CD14-positive monocyte (primary cell): ENCODE measurements around the gene F11. TPM values are rescaled to one million over a fixed set of nuclear protein-coding genes. Genes with fewer than 3 reads are reported as not detected.

ENCODE experiments used
- DNase-seq, 3 donors: peaks; one replicate each; pipeline ENCODE4 v3.0.0-alpha.2; 2011 to 2022
- H2AFZ ChIP-seq: 2 replicates; pipeline ENCODE4 v1.6.0; 2012; ENCODE audit warnings: mild to moderate bottlenecking, low read depth, low read length, inconsistent platforms; ENCODE audit not compliant: insufficient read depth, poor library complexity, severe bottlenecking
- H3K27ac ChIP-seq, 2 donors: 1 replicate in 1 of 2; 2 replicates in 1 of 2; pipeline ENCODE4 v1.5.1; 2012 to 2013; ENCODE audit warnings: low read length in 2 of 2, control low read depth in 1 of 2, inconsistent platforms in 1 of 2, low read depth in 1 of 2, mild to moderate bottlenecking in 1 of 2
- H3K27me3 ChIP-seq, 2 donors: one replicate each; pipeline versions ENCODE4 v1.6.0 to v1.6.1; 2011 to 2013; ENCODE audit warnings: low read length in 2 of 2; ENCODE audit not compliant: control insufficient read depth in 2 of 2, insufficient read depth in 2 of 2
- H3K36me3 ChIP-seq, 2 donors: replicated peaks in 1 of 2; 1 replicate in 1 of 2; 2 replicates in 1 of 2; pipeline versions ENCODE4 v1.5.1 to v1.6.1; 2012 to 2013; ENCODE audit warnings: low read length in 2 of 2, control low read depth in 1 of 2, inconsistent platforms in 1 of 2, mild to moderate bottlenecking in 1 of 2; ENCODE audit not compliant: insufficient read depth in 2 of 2, control insufficient read depth in 1 of 2
- H3K4me1 ChIP-seq, 2 donors: 1 replicate in 1 of 2; 2 replicates in 1 of 2; pipeline versions ENCODE4 v1.5.1 to v1.6.1; 2012 to 2013; ENCODE audit warnings: low read length in 2 of 2, control low read depth in 1 of 2, inconsistent platforms in 1 of 2, mild to moderate bottlenecking in 1 of 2, moderate library complexity in 1 of 2; ENCODE audit not compliant: insufficient read depth in 2 of 2, control insufficient read depth in 1 of 2
- H3K4me2 ChIP-seq: replicated peaks from 2 replicates; pipeline ENCODE3; 2012; ENCODE audit warnings: low read length, moderate library complexity, mild to moderate bottlenecking; ENCODE audit not compliant: poor library complexity, severe bottlenecking; ENCODE audit errors: extremely low read depth
- H3K4me3 ChIP-seq, 3 experiments: fragments of 200-600 bp in 1 of 3; sonication (generic) in 1 of 3; replicated peaks in 1 of 3; 1 replicate in 2 of 3; 2 replicates in 1 of 3; pipeline ENCODE4 v1.5.1; 2011 to 2013; ENCODE audit warnings: low read length in 3 of 3, mild to moderate bottlenecking in 3 of 3, control low read depth in 2 of 3, low read depth in 2 of 3, inconsistent platforms in 1 of 3, moderate library complexity in 1 of 3
- H3K79me2 ChIP-seq: 2 replicates; pipeline ENCODE4 v1.6.0; 2012; ENCODE audit warnings: mild to moderate bottlenecking, control low read depth, inconsistent platforms, low read length, moderate library complexity; ENCODE audit not compliant: insufficient read depth
- H3K9ac ChIP-seq: 2 replicates; pipeline ENCODE4 v1.6.0; 2017; ENCODE audit warnings: low read length, mild to moderate bottlenecking; ENCODE audit not compliant: insufficient read depth, poor library complexity, severe bottlenecking
- H3K9me3 ChIP-seq, 2 donors: replicated peaks in 1 of 2; 1 replicate in 1 of 2; 2 replicates in 1 of 2; pipeline versions ENCODE4 v1.5.1 to v1.6.1; 2012 to 2013; ENCODE audit warnings: low read length in 2 of 2, control low read depth in 1 of 2; ENCODE audit not compliant: control insufficient read depth in 1 of 2, insufficient read depth in 1 of 2
- H4K20me1 ChIP-seq: 2 replicates; pipeline ENCODE4 v1.6.0; 2012; ENCODE audit warnings: mild to moderate bottlenecking, low read length, control low read depth, moderate library complexity; ENCODE audit not compliant: insufficient read depth
- H3K27ac Mint-ChIP-seq, 7 donors: one replicate each; pipeline ENCODE4 v1.8.0; 2020; ENCODE audit warnings: mild to moderate bottlenecking in 7 of 7, mixed read lengths in 7 of 7, moderate library complexity in 6 of 7, inconsistent platforms in 2 of 7
- H3K27me3 Mint-ChIP-seq, 3 donors: one replicate each; pipeline ENCODE4 v1.8.0; 2021 to 2022; ENCODE audit warnings: low read depth in 3 of 3, mild to moderate bottlenecking in 3 of 3, mixed read lengths in 3 of 3, moderate library complexity in 3 of 3, inconsistent platforms in 1 of 3
- H3K36me3 Mint-ChIP-seq, 2 donors: one replicate each; pipeline ENCODE4 v1.8.0; 2020; ENCODE audit warnings: mixed read lengths in 2 of 2, inconsistent platforms in 1 of 2, mild to moderate bottlenecking in 1 of 2
- H3K4me1 Mint-ChIP-seq: one replicate; pipeline ENCODE4 v1.8.0; 2020; ENCODE audit warnings: mild to moderate bottlenecking, mixed read lengths
- H3K4me3 Mint-ChIP-seq, 2 donors: one replicate each; pipeline ENCODE4 v1.8.0; 2020; ENCODE audit warnings: mild to moderate bottlenecking in 2 of 2, mixed read lengths in 2 of 2, moderate library complexity in 1 of 2
- H3K9me3 Mint-ChIP-seq, 7 donors: one replicate each; pipeline ENCODE4 v1.8.0; 2020 to 2022; ENCODE audit warnings: mixed read lengths in 7 of 7, mild to moderate bottlenecking in 6 of 7, moderate library complexity in 6 of 7, inconsistent platforms in 2 of 7
- WGBS: methylation state at CpG from one replicate; pipeline ENCODE4 v1.1.5; 2013; ENCODE audit warnings: missing lambda C conversion rate; ENCODE audit not compliant: insufficient coverage; 5-methylcytosine and 5-hydroxymethylcytosine counted together
- intact Hi-C, 2 donors: fragments of 100-400 bp; cut with micrococcal nuclease; formaldehyde crosslinking; loops; one replicate each; pipeline versions ENCODE4 v1.15.0 to v1.15.1; 2023
- polyA plus RNA-seq, 3 donors: library from polyadenylated mRNA; depleted of rRNA in 1 of 3; unstranded in 2 of 3; stranded (reverse) in 1 of 3; fragments of 300-500 nt in 2 of 3; fragments of >200 nt in 1 of 3; fragmentation: Illumina TruSeq in 2 of 3; gene quantifications; 1 replicate in 2 of 3; 2 replicates in 1 of 3; pipeline ENCODE4 v1.2.3, GENCODE V29; 2012 to 2021
- TF ChIP-seq, protein P1 (sequence below): fragments of 200-600 bp; IDR thresholded peaks from one replicate; pipeline ENCODE4 v1.8.0; 2022; ENCODE audit warnings: antibody characterized with exemption, mild to moderate bottlenecking

F11 gene
- polyA plus RNA-seq, 3 donors, result not detected

DNA sequence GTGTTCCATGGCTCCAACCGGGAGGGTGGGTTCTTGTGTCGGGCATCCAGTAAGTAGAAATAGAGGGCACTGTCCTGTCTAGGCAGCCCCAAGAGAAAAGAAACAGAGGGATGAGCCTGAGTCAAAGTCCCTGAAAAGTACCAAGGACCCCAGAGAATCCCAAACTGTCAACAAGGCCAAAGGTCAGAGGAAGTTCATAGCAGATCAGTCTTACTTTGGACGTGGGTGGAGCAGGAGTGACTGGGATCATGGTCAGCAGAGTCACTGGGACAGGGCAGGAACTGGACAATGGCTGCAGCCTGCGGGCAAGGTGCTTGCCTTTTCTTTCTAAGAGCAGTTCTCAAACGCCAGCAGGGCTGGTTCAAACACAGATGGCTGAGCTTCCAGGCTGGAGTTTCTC is 17.3 kb downstream of the F11 start:
- no peak for DNase-seq
- H3K36me3 Mint-ChIP-seq, result no peaks in the 10 kb centered on the region
- no peak overlapping the region for H2AFZ ChIP-seq
- no peaks in the 10 kb centered on the region for H3K36me3 ChIP-seq
- H3K4me2 ChIP-seq, result no peak overlapping the region
- H3K27me3 ChIP-seq, result no peaks in the 10 kb centered on the region
- H3K27ac Mint-ChIP-seq, result no peak overlapping the region
- peaks cover 1 to 4% (median 2%) of the 10 kb centered on the region in 3 donors for H3K27me3 Mint-ChIP-seq
- H3K9me3 ChIP-seq, result no peaks in the 10 kb centered on the region
- no peaks in the 10 kb centered on the region for H4K20me1 ChIP-seq
- no peak overlapping the region for H3K9ac ChIP-seq
- WGBS, result 96% methylated on average over 4 of the region's 5 CpGs
- TF ChIP-seq, protein P1, sequence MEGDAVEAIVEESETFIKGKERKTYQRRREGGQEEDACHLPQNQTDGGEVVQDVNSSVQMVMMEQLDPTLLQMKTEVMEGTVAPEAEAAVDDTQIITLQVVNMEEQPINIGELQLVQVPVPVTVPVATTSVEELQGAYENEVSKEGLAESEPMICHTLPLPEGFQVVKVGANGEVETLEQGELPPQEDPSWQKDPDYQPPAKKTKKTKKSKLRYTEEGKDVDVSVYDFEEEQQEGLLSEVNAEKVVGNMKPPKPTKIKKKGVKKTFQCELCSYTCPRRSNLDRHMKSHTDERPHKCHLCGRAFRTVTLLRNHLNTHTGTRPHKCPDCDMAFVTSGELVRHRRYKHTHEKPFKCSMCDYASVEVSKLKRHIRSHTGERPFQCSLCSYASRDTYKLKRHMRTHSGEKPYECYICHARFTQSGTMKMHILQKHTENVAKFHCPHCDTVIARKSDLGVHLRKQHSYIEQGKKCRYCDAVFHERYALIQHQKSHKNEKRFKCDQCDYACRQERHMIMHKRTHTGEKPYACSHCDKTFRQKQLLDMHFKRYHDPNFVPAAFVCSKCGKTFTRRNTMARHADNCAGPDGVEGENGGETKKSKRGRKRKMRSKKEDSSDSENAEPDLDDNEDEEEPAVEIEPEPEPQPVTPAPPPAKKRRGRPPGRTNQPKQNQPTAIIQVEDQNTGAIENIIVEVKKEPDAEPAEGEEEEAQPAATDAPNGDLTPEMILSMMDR, result no peak
- no peaks in the 10 kb centered on the region for H3K4me1 ChIP-seq
- H3K4me3 Mint-ChIP-seq, result no peak overlapping the region
- intact Hi-C loops, result no loop called here
- no peaks in the 10 kb centered on the region for H3K79me2 ChIP-seq
- H3K27ac ChIP-seq, result no peak overlapping the region
- H3K4me3 ChIP-seq, result no peak overlapping the region
- no peaks in the 10 kb centered on the region for H3K9me3 Mint-ChIP-seq
- H3K4me1 Mint-ChIP-seq, result no peaks in the 10 kb centered on the region

DNA sequence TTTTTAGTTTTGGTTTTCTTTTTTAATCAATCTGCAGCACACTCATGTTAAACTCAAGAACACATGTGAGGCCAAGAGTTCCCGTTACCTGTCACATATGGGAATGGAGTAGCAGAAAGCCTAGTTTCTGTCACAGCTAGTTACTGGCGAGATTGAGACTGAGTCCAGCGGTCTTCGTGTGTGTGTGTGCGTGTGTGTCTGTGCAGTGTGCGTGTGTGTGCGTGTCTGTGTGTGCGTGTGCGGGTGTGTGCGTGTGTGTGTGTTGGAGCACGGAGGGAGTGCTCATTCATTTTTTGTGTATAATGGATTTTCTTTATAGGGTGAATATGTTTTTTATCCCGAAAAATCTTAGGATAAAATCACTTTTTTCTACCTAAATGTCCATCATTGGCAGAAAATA is 19.2 kb downstream of the F11 start:
- 98% methylated on average over 7 of the region's 12 CpGs for WGBS
- H3K27ac Mint-ChIP-seq, result no peak overlapping the region
- TF ChIP-seq, protein P1, result no peak

More for the DNA sequence above, 19.2 kb downstream of the F11 start:
- no peaks in the 10 kb centered on the region for H3K9me3 Mint-ChIP-seq
- Histone ChIP-seq H3K27me3 (no peaks in the 10 kb centered on the region), H3K9ac (no peak overlapping the region), H3K9me3 (no peaks in the 10 kb centered on the region), H4K20me1 (no peaks in the 10 kb centered on the region), H2AFZ (no peak overlapping the region), H3K27ac (no peak overlapping the region), H3K4me3 (no peak overlapping the region), H3K4me2 (no peak overlapping the region), H3K36me3 (no peaks in the 10 kb centered on the region), H3K79me2 (no peaks in the 10 kb centered on the region), H3K4me1 (no peaks in the 10 kb centered on the region)
- intact Hi-C loops, result no loop called here
- H3K36me3 Mint-ChIP-seq, result no peaks in the 10 kb centered on the region
- no peak overlapping the region for H3K4me3 Mint-ChIP-seq
- peaks cover under 1 to 2% (median 1%) of the 10 kb centered on the region in 3 donors for H3K27me3 Mint-ChIP-seq
- no peak for DNase-seq
- H3K4me1 Mint-ChIP-seq, result no peaks in the 10 kb centered on the region
